ENCODE results near the gene NYAP1.

- TF ChIP-seq CTCF (IDR thresholded peaks at IDR 0.05): no peak
- no peak for TF ChIP-seq POLR2A (IDR thresholded peaks at IDR 0.05)
These were observed 37.3 kb downstream of the NYAP1 start for GRCh38 chr7:100521076-100521475.
